Activated CD8-positive, alpha-beta memory T cell treated with anti-CD3 and anti-CD28 coated beads, Interleukin-2, amount 50 U/mL, for 1 hour (primary cell): Measurements from ENCODE around the gene BAG1.

Experiments used
- DNase-seq: peaks from one replicate; pipeline ENCODE4 v3.0.0-alpha.2; 2020; ENCODE audit errors: extremely low read depth

BAG1 gene

DNA sequence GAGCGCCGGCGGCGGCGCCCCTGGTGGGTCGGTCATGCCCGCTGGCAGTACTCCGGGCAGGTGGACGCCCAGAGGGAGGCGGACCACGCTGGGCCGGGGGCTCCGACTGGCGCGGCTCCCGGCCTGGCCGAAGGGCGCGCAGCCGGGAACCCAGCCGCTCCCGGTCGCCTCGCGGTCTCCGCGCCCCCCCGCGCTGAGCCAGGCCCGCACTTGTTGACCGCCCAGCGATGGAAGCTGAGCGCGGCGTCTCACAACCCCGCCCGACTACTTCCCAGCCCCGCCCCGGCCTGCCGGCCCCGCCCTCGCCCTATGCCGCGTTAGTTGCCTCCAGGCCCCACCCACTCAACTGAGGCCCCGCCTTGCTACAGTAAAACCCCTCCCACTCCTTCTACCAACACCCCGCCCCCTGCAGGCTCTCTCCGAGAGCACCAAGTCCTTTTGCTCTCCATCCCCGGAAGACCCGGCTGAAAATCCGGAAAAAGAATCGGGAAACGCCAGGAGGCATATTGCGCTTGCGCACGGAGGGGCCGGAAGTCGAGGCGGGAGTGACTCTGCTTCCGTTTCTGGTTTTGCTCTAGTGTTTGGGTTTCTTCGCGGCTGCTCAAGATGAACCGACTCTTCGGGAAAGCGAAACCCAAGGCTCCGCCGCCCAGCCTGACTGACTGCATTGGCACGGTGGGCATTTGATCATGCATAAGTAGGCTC, at the start of gene BAG1, which contains the start of gene CHMP5:
TSS of gene BAG1 (minus strand) at position 236 of the 705 bp plus-strand sequence.
TSS of gene CHMP5 (plus strand) at position 577 of the 705 bp plus-strand sequence. CDS start at position 607, 30 bp downstream.
- peak; percentile 98 for DNase-seq

DNA sequence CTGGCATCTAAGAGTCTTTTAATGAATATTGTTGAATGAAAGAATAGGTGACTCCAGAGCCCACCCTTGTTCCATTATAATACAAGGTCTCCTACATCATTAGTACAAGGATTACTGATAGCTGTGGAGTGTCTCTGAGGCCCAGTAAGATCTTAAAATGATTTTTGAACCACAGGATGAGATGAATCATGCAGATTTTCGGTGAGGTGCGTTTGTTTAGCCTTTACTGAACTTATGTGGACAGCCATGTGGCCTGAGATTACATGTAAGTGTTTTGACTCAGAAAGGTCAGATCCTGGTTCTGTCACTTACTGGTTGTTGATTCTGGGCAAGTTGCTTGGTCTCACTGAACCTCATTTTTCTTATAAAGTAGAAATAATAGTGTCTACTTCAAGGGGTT, 47.4 kb upstream of the BAG1 start:
- DNase-seq = no peak

DNA sequence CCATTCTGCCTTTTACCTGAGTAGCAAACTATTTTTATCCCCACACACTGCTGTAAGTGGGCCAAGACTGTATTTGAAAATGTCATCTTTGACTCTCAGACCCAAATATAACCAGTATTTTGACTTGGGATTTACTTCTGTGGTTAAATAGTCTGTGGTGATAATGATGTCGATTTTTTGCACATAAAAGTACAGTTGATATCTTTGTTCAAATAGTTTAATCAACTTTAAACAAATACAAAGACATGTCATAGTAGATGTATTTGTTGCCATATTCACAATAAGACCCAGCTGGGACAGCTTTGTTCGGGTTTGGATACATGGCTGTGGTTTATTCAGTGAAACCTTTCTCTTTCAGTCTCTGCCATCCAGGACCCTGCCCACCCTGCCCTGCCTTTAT, 46.2 kb upstream of the BAG1 start:
- no peak for DNase-seq

DNA sequence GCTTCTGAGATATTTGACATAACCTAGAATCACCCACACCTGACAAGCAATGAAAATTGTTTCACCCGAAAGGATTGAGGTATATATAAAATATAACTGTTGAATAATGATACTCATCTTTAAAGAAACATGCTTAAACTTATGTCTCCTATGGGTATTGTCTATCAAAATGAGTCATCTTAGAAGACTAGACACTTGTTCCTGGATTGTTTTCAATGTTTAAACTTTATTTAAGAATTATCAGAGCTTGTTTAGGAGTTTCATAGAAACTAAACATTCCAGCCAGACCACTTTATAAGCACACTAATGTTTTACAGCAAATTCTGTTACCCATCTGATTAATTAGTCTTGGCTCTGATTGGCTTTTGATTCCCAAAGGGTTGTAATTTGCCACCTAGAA, 45.4 kb upstream of the BAG1 start:
- DNase-seq = no peak

DNA sequence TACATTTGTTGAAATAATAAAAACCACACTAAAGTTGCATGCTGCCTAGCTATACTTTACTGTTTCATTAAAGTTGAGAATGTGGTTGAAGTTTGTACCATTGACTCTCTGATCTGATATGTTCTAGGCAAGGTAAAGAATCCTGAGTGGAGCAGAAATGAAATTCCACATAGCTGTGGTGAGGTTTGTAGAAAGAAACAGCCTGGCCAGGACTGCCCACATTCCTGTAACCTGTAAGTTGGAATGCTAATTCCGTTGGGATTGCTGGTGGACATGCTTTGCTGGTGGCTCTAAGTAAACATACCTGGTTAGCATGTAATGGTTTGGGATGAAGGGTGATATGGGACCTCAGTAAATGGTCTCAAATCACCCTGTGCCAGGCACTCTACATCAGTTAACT, 42.6 kb upstream of the BAG1 start:
- DNase-seq = no peak

DNA sequence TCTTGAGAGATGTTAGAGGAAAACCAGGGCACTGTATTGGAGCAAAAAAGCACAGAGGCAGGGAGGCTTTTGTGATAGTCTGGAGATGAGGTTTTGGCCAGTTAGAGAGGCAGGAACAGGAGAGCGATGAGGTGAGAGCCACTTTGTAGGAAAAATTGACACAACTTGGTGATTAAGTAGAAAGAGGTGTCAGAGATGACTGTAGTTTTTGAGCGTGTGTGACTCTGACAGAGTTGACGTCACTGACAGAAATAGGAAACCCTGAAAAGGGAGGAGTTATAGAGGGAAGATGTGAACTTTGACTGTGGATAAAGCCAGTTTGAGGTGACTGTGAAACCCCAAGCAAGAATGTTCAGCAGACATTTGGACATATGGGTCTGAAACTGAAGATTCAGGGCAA, 41.5 kb upstream of the BAG1 start:
- no peak for DNase-seq

DNA sequence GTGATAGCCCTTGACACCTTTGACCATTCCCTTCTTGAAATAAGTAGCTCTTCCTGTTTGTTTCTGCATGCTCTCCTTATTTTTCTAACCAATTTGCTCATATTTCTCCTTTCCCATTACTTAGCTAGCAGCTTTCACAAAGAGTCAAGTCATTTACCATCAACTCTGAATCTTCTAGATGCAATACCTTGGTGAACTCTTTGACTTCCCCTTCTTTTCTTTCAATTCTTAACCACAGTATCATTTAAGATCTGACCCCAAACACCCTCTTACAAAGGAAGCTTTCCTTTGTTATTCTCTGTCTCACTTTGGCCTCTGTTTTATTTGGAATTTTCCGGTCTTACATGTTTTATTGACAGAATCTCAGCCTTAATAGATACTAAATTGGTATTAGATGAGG, 39.9 kb upstream of the BAG1 start:
- no peak for DNase-seq

DNA sequence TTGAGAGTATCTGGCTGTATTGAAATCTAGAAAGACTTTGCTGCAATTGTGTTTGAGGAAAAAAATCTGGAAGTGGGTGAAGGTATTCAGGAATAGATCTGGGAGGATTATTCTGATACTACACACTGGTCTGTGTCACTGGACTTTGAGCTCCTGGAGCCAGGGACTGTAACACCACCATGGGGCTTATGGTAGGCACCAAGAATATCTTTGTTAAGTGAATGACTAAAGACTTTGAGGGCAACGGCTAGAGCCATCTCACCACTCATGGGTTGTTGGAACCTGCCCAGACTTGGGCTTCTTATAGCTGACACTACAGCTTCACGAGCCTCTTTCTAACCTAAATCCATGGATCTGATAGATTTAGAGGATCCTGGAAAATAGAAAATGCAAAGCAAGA, 36.0 kb upstream of the BAG1 start:
- no peak for DNase-seq

DNA sequence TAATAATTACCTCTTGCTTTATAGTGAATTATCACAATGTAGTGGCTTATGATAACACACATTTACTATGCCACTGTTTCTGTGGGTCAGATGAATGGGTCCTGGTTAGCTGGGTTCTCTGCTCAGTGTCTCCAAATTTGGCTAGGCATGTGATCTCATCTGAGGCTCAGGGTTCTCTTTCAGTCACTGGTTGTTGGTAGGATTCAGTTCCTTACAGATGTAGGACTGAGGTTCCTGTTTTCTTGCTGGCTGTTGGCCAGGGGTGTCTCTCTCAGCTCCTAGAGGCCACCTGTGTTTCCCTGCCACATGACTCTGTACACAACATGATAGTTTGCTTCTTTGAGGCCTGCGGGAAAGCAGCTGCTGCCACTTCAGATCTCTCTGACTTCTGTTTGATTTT, 32.9 kb upstream of the BAG1 start:
- DNase-seq = no peak

DNA sequence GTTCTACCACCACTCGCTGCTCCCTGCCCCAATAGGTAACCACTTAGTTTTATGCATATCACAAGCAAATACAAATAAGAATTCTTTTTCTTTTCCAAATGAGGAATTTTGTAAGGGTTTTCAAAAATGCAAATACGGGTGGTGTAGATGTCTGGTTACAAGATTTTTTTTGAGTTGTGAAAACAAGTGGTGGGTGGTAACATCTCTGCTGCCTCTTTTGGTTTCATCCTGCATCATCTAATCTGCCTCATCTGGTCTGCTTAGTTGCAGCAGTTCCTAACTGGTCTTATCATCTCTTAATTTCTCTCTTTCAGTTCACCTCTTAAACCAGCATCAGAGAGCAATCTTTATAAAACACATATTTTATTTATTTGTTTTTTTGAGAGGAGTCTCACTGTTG, 31.1 kb upstream of the BAG1 start:
- no peak for DNase-seq

DNA sequence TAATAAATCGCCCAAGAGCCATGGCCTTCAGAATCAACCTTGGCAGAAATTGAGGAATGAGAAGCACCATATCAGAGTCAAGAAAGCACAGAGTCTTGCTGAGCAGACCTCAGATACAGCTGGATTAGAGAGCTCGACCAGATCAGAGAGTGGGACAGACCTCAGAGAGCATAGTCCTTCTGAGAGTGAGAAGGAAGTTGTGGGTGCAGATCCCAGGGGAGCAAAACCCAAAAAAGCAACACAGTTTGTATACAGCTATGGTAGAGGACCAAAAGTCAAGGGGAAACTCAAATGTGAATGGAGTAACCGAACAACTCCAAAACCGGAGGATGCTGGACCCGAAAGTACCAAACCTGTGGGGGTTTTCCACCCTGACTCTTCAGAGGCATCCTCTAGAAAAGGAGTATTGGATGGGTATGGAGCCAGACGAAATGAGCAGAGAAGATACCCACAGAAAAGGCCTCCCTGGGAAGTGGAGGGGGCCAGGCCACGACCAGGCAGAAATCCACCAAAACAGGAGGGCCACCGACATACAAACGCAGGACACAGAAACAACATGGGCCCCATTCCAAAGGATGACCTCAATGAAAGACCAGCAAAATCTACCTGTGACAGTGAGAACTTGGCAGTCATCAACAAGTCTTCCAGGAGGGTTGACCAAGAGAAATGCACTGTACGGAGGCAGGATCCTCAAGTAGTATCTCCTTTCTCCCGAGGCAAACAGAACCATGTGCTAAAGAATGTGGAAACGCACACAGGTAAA, 30.3 kb upstream of the BAG1 start:
- no peak for DNase-seq

DNA sequence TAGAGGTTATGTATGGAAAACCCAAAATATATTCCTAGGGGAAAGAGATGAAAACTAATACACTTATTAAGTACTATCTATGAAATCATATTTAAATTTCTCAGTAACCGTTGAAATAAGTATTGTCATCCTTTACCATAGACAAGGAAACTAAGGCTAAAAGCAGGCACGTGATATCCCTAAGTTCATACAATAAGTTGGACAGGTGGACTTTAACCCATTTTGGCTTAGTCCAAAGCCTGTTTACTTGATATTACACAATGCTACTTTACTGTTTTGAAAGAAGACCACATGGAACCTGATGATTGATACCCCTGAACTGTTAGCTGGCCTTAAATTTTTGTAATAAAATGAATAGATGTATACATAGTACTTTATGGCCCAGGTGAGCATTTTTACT, 29.3 kb upstream of the BAG1 start:
- DNase-seq = no peak

DNA sequence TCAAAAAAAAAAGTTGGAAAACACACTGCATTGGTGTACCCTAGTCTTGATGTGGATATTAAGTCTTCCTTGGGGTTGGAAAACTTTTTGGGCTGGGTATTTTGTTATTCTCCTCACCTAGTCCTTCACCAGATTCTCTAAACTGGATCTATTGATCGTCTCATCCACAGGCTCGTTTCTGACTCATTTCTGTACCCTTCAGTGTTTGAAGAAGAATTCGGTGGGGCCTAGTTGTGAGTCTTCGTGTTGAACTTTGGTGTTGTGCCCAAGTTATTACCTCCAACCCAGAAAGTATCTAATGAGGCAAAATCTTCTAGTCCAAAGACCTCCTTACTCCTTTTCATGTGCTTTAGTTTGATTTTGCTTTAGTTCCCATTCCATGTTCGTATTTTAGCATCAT, 27.4 kb upstream of the BAG1 start:
- DNase-seq = no peak

DNA sequence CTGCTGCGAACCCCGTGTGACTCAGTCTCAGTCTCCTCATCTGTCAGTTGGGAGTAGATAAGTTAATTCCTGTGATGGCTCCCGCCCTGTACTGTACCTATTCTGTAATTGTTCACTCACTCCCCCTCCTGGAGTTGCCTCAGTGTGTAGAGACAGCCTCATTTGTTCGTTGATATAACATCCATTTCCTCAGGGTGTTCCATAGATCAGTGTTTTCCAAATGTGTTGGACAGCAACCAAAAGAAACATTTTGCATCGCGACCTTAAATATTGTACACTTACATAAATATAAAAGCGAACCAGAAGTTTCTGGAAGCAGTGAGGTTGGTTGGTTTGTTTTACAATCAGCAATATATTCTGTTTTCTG, 26.5 kb upstream of the BAG1 start:
- DNase-seq = no peak

DNA sequence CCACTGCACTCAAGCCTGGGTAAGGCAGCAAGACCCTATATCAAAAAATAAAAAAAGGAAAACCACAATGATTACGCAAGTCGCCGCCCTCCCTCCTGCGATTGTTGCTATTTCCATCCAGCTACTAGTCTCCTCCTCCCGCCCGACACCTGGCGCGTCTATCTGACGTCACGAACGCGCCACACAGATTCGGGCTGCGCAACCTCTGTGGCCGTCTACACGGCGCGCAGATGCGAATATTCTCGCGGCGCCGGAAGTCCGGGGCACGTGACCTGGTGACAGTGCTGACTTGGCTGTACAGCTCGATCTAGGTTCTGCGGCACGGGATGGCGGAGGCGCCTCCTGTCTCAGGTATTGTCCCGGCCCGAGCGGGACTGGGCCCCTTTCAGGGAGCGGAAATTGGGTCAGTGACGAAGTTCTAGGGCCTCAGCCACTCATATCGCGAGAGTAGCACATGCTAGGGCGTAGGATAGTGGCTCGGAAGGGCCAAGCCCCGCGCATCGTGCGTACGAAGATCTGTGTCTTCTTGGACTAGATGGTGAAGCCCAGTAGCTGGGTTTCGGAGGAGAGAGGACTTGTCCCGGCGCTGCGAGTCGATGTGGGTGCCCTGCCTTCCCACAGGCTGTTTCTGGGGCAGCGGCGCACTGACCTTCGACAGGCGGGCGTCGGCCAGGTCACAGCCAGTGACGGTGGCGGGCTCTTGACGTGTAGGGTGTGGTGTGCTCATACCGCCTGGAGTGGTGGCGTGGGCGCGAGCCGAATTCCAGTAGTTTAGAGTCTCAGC, 25.9 kb upstream of the BAG1 start, which contains the start of gene NFX1:
TSS of gene NFX1 (plus strand) at position 270 of the 784 bp plus-strand sequence. CDS start at position 327, 57 bp downstream.
- DNase-seq = peak; percentile 99

DNA sequence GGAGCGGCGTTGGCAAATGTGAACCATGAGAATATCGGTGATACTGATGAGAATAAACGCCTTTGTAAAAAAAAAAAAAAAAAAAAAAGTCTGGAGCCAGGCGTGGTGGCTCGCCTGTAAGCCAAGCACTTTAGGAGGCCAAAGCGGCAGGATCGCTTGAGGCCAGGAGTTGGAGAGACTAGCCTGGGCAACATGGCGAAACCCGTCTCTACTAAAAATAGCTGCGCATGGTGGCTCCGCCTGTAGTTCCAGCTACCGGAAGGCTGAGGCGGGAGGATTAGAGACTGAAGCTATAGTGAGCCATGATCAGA, 25.4 kb upstream of the BAG1 start:
- DNase-seq = no peak

DNA sequence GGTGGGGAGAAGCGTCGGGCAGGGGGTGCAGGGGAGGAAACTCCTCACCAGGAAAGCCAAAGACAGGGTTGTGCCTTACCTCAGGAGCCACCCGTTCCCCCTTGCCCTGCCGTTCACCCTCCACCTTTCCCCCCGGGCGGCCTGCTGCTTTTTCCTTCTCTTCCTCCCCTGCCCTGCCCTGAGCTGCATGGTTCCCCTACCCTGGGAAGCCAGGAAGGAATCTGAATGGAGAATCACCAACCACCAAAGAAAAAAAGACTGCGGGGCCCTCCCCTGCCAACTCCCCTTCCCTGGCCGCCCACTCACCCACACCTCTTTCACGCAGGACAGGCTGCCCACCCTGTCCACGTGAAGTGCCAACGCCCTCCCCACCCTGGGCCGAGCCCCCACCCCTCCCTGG, 25.0 kb upstream of the BAG1 start:
- DNase-seq = no peak

DNA sequence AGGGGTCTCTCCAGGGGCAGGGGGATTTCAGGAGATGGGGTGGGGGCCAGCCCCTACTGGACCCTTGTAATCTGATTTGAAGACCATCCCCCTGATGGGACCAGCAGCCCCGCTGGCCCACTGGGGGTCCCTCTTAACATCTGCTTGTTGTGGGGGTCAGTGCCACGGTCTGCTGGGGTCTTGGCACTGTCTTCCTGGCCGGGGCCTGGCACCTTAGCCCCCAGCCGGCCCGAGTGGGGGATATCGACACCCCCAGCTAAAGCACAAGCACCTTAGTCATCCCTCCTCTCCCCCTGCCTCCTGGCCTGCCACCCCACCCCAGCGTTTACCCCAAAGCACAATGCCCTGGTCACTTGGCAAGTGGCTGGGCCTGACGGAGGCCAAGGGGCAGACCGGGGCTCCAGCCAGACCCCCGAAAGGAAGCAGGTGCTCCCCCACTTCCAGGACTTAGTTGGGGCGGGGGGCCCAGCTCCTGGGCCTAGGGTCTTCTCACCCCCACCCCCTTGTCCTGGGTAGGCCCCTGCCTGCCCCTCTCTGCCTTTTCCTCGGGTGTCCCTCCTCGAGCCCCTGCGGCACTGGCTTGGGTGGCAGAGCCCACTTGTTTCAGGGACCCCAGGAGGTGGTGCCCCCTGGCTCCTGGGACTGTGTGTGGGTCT, 24.4 kb upstream of the BAG1 start:
- DNase-seq = no peak

DNA sequence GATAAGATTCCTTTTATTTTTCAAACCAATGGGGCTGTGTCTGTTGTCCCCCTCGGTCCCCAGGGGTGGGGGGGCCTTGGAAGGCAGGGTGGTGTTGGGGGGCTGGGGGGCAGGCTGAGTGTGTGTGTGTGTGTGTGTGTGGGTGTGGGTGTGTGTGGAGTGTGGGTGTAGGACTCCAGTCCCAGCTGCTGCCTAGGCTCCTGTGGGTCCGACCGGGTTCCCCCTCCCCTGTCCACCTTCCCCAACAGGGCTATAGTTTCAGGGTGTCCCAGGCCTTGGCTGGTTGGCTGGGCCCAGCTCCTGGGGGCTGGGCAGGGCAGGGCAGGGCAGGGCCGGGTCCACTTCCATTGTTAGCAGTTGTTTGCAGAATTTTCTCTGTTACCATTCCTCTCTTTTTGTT, 23.7 kb upstream of the BAG1 start:
- DNase-seq = no peak

DNA sequence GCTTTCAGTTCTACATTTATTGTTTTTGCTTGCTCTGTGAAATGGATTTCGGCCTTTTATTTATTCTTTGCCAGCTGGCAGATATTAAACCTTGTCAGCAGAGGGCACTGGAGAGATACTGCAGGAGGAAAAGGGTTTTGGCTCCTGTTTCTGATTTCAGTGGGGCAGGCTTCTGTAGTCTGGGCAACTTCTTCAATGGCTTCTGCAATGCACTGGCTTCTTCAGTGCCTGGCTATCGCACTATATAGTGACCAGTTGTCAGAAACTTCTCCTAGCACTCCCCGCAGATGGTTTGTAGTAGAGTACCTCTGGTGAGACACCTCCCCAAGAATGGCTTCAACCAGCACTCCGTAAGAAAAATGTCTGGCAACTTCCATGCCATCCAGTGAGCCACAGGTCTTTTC, 22.6 kb upstream of the BAG1 start:
- no peak for DNase-seq

DNA sequence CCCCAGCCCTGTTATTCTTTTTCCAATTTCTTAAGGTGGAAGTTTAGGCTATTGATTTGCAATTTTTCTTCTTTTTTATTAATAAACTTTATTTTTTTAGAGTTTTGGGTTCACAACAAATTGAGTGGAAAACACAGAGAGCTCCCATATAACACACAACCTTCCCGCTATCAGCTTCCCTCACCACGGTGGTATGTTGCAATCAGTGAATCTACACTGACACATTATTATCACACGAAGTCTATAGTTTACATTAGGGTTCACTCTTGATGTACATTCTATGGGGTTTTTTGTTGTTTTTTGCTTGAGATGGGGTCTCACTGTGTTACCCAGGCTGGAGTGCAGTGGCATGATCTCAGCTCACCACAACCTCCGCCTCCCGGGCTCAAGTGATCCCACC, 21.0 kb upstream of the BAG1 start:
- no peak for DNase-seq

DNA sequence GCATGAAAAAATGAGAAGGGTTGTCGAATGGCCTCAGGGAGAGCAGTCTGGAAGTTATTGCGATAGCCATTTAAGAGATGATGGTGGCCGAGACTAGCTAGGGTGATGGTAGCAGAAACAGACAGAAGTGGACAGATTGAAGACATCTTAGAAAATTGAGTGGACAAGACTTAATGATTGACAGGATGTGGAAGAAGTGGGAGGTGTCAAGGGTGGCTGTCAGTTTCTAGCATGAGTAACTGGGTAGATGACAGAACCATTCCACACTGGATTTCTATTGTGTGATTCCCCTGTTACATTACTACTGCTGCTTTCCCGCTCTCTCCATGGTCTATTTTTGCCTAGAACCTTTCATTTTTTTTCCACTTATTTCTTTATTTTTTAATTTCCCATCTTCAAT, 13.0 kb upstream of the BAG1 start:
- no peak for DNase-seq
